NCI-H524 (cell line): ENCODE measurements around the gene ZNF274.
"Not testable (repeated sequence)": the region's sequence is repeated elsewhere in the genome, so short reads cannot be mapped to it uniquely, and the experiment has no call there.

Source experiments
- DNase-seq, 2 experiments: peaks; one replicate each; lab custom pipeline; 2025; lab: John Stamatoyannopoulos, UW

Gene ZNF274

GRCh38 chr19:58212336-58213074 is 29.6 kb downstream of the ZNF274 start:
- DNase-seq, result no peak

GRCh38 chr19:58213075-58213369 is 30.2 kb downstream of the ZNF274 start:
- no peak for DNase-seq

GRCh38 chr19:58217069-58217481 is 34.2 kb downstream of the ZNF274 start:
- DNase-seq, result no peak

GRCh38 chr19:58217607-58218391 is 34.9 kb downstream of the ZNF274 start:
- DNase-seq, result no peak

- peak in 1 of 2 experiments; percentile 33 for DNase-seq
These were observed 36.0 kb downstream of the ZNF274 start for GRCh38 chr19:58218899-58219298.

GRCh38 chr19:58227964-58228584 is 45.2 kb downstream of the ZNF274 start:
- DNase-seq, result peak in 1 of 2 experiments; percentile 53

GRCh38 chr19:58228585-58229254 is 45.9 kb downstream of the ZNF274 start, which contains the start of gene ZNF544:
Gene ZNF544, plus strand, starts transcription at chr19:58228914. Its CDS starts 15,110 bp downstream, at chr19:58244024.
- DNase-seq, result peak; percentile 60 to 78

- DNase-seq, result peak in 1 of 2 experiments; percentile 18
These were observed 46.4 kb downstream of the ZNF274 start for GRCh38 chr19:58229255-58229639.

GRCh38 chr19:58237324-58237723 is 54.5 kb downstream of the ZNF274 start:
- no peak for DNase-seq

GRCh38 chr19:58243351-58243750 is 60.5 kb downstream of the ZNF274 start:
- DNase-seq, result no peak

- DNase-seq, result no peak
These were observed 66.0 kb downstream of the ZNF274 start for GRCh38 chr19:58248886-58249285.

GRCh38 chr19:58252102-58252685 is 69.3 kb downstream of the ZNF274 start:
- no peak for DNase-seq

- DNase-seq, result not testable (repeated sequence)
These were observed 75.4 kb downstream of the ZNF274 start for GRCh38 chr19:58258259-58258658.

- DNase-seq, result no peak
These were observed 78.7 kb downstream of the ZNF274 start for GRCh38 chr19:58261600-58261967.

- no peak for DNase-seq
These were observed 79.4 kb downstream of the ZNF274 start for GRCh38 chr19:58261968-58262921.

- DNase-seq, result no peak
These were observed 80.0 kb downstream of the ZNF274 start for GRCh38 chr19:58262922-58263296.
